Immature natural killer cell (primary cell): ENCODE results near the gene ATF4. TPM values are rescaled to one million over a fixed set of nuclear protein-coding genes. Genes with fewer than 3 reads are reported as not detected.

Experiments used
- DNase-seq, 3 donors: peaks; one replicate each; pipeline ENCODE4 v3.0.0; 2022; ENCODE audit warnings: mixed read lengths in 1 of 3
- H3K27ac Mint-ChIP-seq, 6 donors: one replicate each; pipeline ENCODE4 v1.8.0; 2020; ENCODE audit warnings: mixed read lengths in 6 of 6, mild to moderate bottlenecking in 5 of 6, inconsistent platforms in 4 of 6, moderate library complexity in 3 of 6
- H3K27me3 Mint-ChIP-seq, 3 donors: one replicate each; pipeline ENCODE4 v1.8.0; 2020 to 2021; ENCODE audit warnings: low read depth in 3 of 3, mild to moderate bottlenecking in 3 of 3, mixed read lengths in 3 of 3, moderate library complexity in 3 of 3, inconsistent platforms in 1 of 3
- H3K36me3 Mint-ChIP-seq, 3 donors: one replicate each; pipeline ENCODE4 v1.8.0; 2020; ENCODE audit warnings: mixed read lengths in 3 of 3, inconsistent platforms in 2 of 3, mild to moderate bottlenecking in 2 of 3
- H3K4me1 Mint-ChIP-seq, 2 donors: one replicate each; pipeline ENCODE4 v1.8.0; 2020; ENCODE audit warnings: inconsistent platforms in 2 of 2, mild to moderate bottlenecking in 2 of 2, mixed read lengths in 2 of 2, moderate library complexity in 1 of 2
- H3K4me3 Mint-ChIP-seq, 5 donors: one replicate each; pipeline ENCODE4 v1.8.0; 2020; ENCODE audit warnings: mild to moderate bottlenecking in 5 of 5, mixed read lengths in 5 of 5, inconsistent platforms in 3 of 5, moderate library complexity in 3 of 5
- H3K9me3 Mint-ChIP-seq, 6 donors: one replicate each; pipeline ENCODE4 v1.8.0; 2020; ENCODE audit warnings: mild to moderate bottlenecking in 6 of 6, mixed read lengths in 6 of 6, inconsistent platforms in 4 of 6, moderate library complexity in 3 of 6
- polyA plus RNA-seq, 3 donors: library from polyadenylated mRNA; unstranded; fragments of 300-500 nt; fragmentation: Illumina TruSeq; gene quantifications; one replicate each; pipeline ENCODE4 v1.2.3, GENCODE V29; 2021

The ATF4 gene
- polyA plus RNA-seq, 3 donors from 2014 or later, result 48.9 to 113 (median 69.4) TPM

DNA sequence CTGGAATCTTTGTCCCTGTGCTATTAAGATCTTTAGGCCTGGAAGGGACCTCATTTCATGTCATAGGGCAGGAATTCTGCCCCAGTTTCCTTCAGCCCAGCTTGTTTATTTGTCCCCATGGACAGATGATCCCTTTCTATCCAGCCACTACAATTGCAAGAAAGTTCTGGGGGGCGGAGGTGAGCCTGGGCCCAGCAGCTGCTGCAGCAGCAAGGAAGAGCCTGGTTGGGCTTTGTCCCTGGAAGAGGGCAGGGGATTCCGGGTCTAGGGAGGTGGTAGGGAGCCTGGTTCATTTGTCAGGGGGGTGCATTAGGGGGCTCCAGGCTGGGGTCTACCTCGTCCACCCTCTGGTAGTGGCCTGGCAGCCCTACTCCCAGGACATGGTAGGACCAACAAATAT, 33.8 kb downstream of the ATF4 start:
- DNase-seq, result no peak
- no peak overlapping the region for H3K4me3 Mint-ChIP-seq
- peaks cover 6 to 7% of the 10 kb centered on the region in 2 donors for H3K4me1 Mint-ChIP-seq
- H3K27ac Mint-ChIP-seq, result no peak overlapping the region
- no peaks in the 10 kb centered on the region for H3K36me3 Mint-ChIP-seq
- peaks cover 15 to 37% (median 19%) of the 10 kb centered on the region in 3 donors for H3K27me3 Mint-ChIP-seq
- no peaks in the 10 kb centered on the region for H3K9me3 Mint-ChIP-seq

DNA sequence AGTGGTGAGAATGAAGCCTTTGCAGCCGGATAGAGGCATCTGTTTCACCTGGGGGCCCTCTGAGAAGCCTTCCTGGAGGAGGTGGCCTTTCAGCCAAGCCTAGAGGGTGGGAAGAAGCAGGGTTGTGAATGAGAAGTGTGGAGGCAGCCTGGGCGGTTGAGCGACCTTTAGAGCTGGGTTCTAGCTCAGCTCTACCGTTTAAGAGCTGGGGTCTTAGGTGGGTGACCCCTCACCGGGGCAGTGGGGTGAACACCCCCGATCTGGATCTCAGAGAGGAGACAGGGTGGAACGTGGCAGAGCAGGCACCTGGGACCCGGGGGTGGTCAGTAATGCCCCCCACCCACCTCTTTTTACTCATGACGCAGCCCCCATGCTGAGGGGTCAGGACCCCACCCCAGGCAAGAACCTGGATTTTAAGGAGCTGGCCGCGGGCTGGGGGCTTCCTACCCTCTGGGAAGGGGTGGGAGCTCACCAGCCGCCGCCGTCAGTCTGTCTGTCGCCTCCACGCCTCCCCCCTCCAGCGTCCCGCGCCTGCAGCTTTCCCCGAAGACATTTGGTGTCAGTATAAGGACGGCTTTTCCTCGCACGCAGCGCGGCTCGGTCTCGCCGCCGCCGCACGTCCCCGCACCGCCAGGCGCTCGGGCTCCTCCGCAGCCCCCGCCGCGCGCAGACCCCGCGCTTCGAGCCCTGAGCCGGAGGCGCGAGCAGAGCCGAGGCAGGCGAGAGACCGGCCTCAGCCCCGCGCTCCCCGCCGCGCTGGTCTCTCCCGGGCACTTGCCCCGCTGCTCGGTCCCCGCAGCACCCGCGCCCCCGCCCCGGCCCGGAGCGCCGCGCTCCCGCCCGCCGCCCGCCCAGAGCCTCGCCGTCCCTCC, 36.8 kb downstream of the ATF4 start:
- no peaks in the 10 kb centered on the region for H3K36me3 Mint-ChIP-seq
- H3K4me3 Mint-ChIP-seq, result peak overlapping the region in 3 of 5 donors; percentile 15 to 80 (median 67)
- no peak overlapping the region for H3K27ac Mint-ChIP-seq
- peaks cover 13 to 40% (median 15%) of the 10 kb centered on the region in 3 donors for H3K27me3 Mint-ChIP-seq
- no peak for DNase-seq
- peaks cover 6 to 7% of the 10 kb centered on the region in 2 donors for H3K4me1 Mint-ChIP-seq
- H3K9me3 Mint-ChIP-seq, result no peaks in the 10 kb centered on the region

DNA sequence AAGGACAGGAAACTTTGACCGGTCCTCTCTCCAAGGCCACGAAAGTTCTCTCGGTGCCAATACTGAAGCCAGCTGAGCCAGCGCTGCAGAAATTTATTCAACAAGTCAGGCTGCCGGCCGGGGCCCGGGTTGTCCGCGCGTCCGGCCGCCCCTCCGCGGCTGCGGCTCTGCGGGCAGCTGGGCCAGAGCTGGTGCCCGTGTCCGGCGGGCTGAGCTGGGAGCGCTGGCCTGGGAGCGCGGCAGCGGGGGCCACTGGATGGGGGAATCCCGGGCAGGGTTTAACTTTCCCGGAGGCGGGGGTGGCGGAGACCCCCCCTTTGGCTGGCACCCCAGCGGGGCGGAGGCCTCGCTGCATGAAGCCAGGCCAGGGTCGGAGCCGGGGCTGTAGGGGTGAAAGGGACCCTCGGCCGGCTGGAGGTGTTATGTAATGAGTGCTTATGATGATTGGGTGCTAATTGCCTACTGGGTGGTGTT, 37.9 kb downstream of the ATF4 start:
- Mint-ChIP-seq H3K27ac (no peak overlapping the region), H3K36me3 (no peaks in the 10 kb centered on the region), H3K4me1 (peaks cover 6 to 7% of the 10 kb centered on the region in 2 donors), H3K4me3 (peak overlapping the region in 2 of 5 donors; percentile 43 to 57), H3K27me3 (peaks cover 11 to 33% (median 15%) of the 10 kb centered on the region in 3 donors), H3K9me3 (no peaks in the 10 kb centered on the region)
- DNase-seq, result no peak

DNA sequence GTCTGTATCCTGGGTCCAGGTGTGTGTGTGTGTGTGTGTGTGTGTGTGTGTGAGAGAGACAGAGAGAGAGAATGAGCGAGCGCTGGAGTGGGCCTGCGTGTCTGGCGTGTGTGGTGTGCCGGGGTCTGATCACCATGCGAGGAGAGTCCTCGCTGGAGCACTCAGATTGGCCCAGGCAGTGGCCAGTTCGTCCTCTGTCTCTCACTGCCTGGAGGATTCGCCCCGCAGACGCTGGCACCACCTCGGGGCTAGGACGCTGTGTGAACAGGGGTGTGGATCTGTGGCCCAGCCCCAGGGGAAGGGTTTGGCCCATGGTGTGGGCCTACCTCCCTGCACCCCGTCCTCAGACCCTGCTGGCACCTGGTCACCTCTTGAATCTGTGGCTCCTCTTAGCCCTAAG, 38.6 kb downstream of the ATF4 start:
- peaks cover 11 to 33% (median 15%) of the 10 kb centered on the region in 3 donors for H3K27me3 Mint-ChIP-seq
- H3K9me3 Mint-ChIP-seq, result no peaks in the 10 kb centered on the region
- DNase-seq, result no peak
- peak overlapping the region in 1 of 6 donors; percentile 17 for H3K27ac Mint-ChIP-seq
- H3K36me3 Mint-ChIP-seq, result no peaks in the 10 kb centered on the region
- peaks cover 6 to 7% of the 10 kb centered on the region in 2 donors for H3K4me1 Mint-ChIP-seq
- no peak overlapping the region for H3K4me3 Mint-ChIP-seq

DNA sequence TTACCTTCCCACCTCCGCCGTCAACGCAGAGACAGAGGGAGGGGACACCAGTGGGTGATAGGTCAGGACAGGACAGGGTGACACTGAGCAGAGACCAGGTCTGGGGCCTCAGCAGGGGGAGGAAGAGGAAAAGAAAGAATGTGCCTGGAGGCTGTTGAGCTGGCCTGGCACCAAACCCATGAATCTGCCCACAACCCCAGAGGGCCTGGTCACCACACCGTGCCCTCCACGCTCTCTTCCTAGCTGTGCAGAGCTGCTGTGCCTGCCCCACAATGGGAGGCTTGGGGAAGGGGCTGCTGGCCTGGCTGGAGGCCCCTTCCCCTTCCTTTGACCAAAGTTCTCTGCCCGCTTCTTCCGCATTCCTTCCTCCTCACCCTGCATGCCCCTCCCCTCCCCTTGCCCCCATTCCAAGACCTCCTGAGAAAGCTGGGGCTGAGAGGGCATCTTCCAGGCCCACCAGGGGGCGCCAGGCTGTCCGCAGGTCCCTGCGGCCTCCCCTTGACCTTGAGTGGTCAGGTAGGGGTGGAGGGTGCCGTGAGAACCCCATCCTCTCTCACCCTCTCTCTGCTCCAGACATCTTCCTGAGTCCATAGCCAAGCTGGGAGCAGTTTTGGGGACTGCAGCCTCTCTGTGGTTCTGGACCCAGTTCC, 39.2 kb downstream of the ATF4 start:
- Mint-ChIP-seq H3K27me3 (peaks cover 11 to 28% (median 15%) of the 10 kb centered on the region in 3 donors), H3K4me3 (no peak overlapping the region), H3K36me3 (no peaks in the 10 kb centered on the region), H3K4me1 (peaks cover 6 to 7% of the 10 kb centered on the region in 2 donors), H3K9me3 (no peaks in the 10 kb centered on the region), H3K27ac (no peak overlapping the region)
- DNase-seq, result no peak

DNA sequence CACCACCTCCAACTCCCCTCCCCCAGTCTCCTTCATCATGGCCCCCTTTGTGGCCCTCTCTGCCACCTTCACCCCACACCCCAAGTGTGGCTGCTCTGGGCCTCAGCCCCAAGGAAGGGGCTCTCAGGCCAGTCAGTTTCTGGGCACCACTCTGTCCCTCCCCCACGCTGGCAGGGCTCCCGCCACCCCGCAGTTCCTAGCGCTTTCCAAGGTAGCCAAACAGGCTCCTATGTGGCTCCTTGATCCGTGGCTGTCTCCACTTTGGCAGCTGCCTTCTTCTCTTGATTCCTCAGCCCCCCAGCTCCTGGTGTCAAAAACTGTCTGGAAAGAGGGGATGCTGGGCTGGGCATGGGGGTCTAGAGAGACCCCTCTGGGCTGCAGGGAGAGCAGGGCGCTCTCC, 39.8 kb downstream of the ATF4 start:
- Mint-ChIP-seq H3K4me1 (peaks cover 6 to 7% of the 10 kb centered on the region in 2 donors), H3K9me3 (no peaks in the 10 kb centered on the region), H3K4me3 (no peak overlapping the region), H3K27ac (no peak overlapping the region), H3K27me3 (peaks cover 12 to 26% (median 14%) of the 10 kb centered on the region in 3 donors), H3K36me3 (no peaks in the 10 kb centered on the region)
- no peak for DNase-seq

DNA sequence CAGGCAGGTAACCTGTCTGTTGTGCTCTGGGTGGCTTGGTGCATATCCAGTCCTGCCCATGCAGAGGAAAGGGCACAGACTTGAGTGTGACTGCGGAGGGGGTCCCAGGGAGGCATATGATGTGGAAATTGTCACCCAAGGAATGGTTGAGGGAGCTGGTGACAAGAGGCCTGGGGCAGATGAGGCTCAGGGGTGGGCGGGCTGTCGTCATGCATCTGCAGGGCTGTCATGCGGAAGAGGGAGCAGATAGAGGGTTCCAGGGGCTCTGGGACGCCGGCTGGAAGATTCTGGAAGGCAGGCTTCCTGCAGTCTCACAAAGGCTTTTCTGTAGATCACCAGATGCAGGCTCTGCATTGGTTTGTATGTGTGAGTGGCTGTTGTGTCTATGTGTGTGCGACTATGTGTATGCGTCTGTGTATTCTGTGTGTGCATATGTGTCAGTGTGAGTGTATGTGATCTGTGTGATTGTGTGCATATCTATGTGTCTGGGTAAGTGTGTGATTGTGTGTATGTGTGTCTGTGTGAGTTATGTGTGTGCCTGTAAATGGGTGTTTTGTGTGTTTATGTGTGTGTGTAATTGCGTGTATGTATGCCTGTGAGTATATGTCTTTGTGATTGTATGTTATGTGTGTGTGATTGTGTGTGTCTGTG, 42.6 kb downstream of the ATF4 start:
- no peak overlapping the region for H3K4me3 Mint-ChIP-seq
- peaks cover 19 to 20% of the 10 kb centered on the region in 2 donors for H3K4me1 Mint-ChIP-seq
- no peaks in the 10 kb centered on the region for H3K36me3 Mint-ChIP-seq
- H3K27me3 Mint-ChIP-seq, result peaks cover 2 to 18% (median 18%) of the 10 kb centered on the region in 3 donors
- DNase-seq, result no peak
- H3K9me3 Mint-ChIP-seq, result peaks cover 0 to 4% (median 0%) of the 10 kb centered on the region in 6 donors
- no peak overlapping the region for H3K27ac Mint-ChIP-seq

DNA sequence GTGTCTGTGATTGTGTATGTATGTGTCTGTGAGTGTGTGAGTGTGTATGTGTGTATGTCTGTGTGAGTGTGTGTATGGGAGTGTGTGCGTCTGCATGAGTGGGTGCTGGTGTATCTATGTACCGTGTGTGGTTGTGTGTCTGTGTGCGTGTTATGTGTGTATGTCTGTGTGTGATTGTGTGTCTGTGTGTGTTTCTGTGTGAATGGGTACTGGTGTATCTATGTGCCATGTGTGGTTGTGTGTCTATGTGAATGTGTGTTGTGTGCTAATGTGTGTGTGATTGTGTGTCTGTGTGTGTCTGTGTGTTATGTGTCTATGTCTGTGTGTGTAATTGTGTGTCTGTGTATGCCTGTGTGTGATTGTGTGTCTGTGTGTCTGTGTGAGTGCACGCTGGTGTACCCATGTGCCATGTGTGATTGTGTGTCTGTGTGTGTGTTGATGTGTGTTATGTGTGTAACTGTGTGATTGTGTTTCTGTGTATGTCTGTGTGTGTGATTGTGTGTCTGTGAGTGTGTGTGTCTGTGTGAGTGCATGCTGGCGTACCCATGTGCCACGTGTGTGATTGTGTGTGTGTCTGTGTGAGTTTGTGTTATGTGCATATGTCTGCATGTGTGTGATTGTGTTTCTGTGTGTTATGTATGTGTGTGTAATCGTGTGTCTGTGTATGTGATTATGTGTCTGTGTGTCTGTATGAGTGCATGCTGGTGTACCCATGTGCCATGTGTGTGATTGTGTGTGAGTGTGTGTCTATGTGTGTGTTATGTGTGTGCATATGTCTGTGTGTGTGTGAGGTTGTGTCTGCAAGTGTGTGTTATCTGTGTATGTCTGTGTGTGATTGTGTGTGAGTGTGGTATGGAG, 43.4 kb downstream of the ATF4 start:
- H3K27ac Mint-ChIP-seq, result no peak overlapping the region
- no peak overlapping the region for H3K4me3 Mint-ChIP-seq
- peaks cover 2 to 16% (median 13%) of the 10 kb centered on the region in 3 donors for H3K27me3 Mint-ChIP-seq
- no peak for DNase-seq
- peaks cover 0 to 4% (median 0%) of the 10 kb centered on the region in 6 donors for H3K9me3 Mint-ChIP-seq
- no peaks in the 10 kb centered on the region for H3K36me3 Mint-ChIP-seq
- H3K4me1 Mint-ChIP-seq, result peaks cover 21% of the 10 kb centered on the region in 2 donors

DNA sequence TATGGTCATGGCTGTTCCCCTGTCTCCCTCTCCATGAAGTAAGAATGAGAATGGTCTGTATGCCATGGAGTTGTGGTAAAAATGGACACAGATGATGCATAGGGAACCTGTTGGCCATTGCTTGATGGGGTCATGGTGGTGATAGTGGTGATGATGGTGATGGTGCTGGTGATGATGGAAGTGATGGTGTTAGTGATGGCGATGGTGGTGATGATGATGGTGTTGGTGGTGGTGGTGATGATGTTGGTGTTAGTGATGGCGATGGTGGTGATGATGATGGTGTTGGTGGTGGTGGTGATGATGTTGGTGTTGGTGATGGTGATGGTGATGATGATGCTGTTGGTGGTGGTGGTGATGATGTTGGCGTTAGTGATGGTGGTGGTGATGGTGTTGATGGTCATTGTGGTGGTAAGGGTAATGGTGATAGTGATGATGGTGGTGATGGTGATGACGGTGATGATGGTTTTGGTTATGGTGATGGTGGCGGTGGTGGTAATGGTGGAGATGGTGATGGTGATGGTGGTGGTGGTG, 45.1 kb downstream of the ATF4 start:
- Mint-ChIP-seq H3K27ac (peak overlapping the region in 4 of 6 donors; percentile 20 to 87 (median 72)), H3K4me3 (peak overlapping the region in 2 of 5 donors; percentile 33 to 60), H3K27me3 (peaks cover 2 to 12% (median 8%) of the 10 kb centered on the region in 3 donors), H3K4me1 (peaks cover 21% of the 10 kb centered on the region in 2 donors), H3K36me3 (no peaks in the 10 kb centered on the region), H3K9me3 (peaks cover 0 to 4% (median 0%) of the 10 kb centered on the region in 6 donors)
- peak in 2 of 3 donors; percentile 19 to 31 for DNase-seq

DNA sequence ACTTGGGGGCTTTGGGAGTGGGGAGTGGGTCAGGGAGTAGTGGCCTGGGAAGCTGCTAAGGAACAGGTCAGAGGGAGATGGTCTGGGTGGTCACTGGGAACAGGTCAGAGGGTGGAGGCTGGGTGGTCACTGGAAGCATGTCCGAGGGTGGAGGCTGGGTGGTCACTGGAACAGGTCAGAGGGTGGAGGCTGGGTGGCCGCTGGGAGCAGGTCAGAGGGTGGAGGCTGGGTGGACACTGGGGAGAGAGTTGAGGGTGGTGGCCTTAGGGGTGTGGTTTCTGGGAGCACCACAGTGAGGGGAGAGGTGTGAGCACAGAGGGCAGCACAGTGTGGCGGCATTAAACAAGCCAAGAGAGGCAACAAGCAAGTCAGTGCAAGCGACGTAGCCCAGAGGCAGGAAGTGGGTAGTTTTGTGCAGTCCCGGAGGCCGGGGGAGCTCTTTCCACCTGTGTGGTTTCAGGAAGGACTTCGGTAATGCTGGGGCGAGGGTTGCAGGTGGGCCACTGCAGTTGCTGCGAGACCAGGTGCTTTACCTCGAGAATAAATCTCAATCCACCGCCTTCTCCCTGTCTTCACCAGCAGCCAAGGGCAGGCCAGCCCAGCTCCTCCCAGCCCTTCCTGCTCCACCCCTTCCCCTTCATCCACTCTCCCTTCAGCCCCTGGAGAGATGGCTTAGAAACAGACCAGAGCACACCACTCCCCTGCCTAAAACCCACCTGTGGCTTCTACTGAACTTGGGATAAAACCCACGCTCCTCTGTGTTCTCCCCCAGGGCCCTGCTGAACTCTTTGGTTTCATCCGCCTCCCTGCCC, 47.0 kb downstream of the ATF4 start:
- peak overlapping the region in 4 of 5 donors; percentile 14 to 19 (median 18) for H3K4me3 Mint-ChIP-seq
- H3K27me3 Mint-ChIP-seq, result peaks cover 4 to 12% (median 6%) of the 10 kb centered on the region in 3 donors
- no peaks in the 10 kb centered on the region for H3K36me3 Mint-ChIP-seq
- H3K4me1 Mint-ChIP-seq, result peaks cover 21% of the 10 kb centered on the region in 2 donors
- H3K9me3 Mint-ChIP-seq, result peaks cover 0 to 4% (median 0%) of the 10 kb centered on the region in 6 donors
- H3K27ac Mint-ChIP-seq, result peak overlapping the region in 2 of 6 donors; percentile 58 to 62
- peak in 2 of 3 donors; percentile 27 to 28 for DNase-seq

DNA sequence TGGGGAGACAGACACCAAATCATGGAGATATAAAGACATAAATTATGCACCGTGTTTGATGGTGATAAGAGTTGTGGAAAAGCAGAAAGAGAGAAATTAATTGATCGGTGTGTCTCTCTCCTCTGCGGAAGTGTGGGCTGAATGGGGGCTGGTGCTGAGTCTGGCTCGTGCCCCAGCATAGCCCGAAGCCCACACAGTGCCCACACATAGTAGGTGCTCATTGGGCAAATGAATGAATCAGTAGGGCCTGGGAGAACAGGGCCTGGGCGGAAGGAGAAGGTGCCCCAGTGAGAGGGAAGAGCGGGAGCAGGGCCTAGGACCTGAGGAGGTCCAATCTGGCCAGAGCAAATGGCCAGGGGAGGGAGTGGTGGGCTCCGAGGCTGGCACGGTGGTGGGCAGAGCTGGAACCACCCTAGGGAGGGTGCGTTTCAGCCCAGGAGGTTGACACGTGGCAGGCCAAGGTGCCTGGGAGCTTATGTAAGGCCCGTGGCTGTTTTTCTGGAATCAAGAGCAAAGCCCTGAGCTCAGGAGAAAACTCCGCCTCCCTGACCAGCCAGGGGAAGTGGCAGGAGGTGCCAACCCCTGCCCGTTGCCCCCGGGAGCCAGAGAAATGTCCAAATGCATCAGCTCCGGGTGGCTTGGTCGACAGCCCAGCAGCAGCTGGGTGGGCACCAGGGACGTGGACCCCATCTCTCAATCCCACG, 48.1 kb downstream of the ATF4 start:
- H3K9me3 Mint-ChIP-seq, result peaks cover 0 to 4% (median 0%) of the 10 kb centered on the region in 6 donors
- no peak overlapping the region for H3K27ac Mint-ChIP-seq

More for the DNA sequence above, 48.1 kb downstream of the ATF4 start:
- H3K36me3 Mint-ChIP-seq, result no peaks in the 10 kb centered on the region
- no peak overlapping the region for H3K4me3 Mint-ChIP-seq
- DNase-seq, result no peak
- peaks cover 21% of the 10 kb centered on the region in 2 donors for H3K4me1 Mint-ChIP-seq
- H3K27me3 Mint-ChIP-seq, result peaks cover 4 to 12% (median 6%) of the 10 kb centered on the region in 3 donors
